Right atrium auricular region (tissue), 2 donors: ENCODE measurements around the gene RPS10. TPM values are rescaled to one million over a fixed set of nuclear protein-coding genes. Genes with fewer than 3 reads are reported as not detected.

ENCODE experiments used
- DNase-seq: peaks from one replicate; pipeline ENCODE4 v3.0.0-alpha.2; 2019; ENCODE audit warnings: low spot score
- H3K27ac ChIP-seq, 2 donors: fragments of 200-600 bp; sonication (generic); 1 replicate in 1 of 2; 2 replicates in 1 of 2; pipeline ENCODE4 v1.5.1; 2016 to 2019
- H3K27me3 ChIP-seq, 2 donors: fragments of 200-600 bp; sonication (generic); one replicate each; pipeline versions ENCODE4 v1.5.1 to v1.6.0; 2017 to 2019
- H3K36me3 ChIP-seq: fragments of 200-600 bp; sonication (generic); one replicate; pipeline ENCODE4 v1.5.1; 2016
- H3K4me1 ChIP-seq, 2 donors: fragments of 200-600 bp; sonication (generic); one replicate each; pipeline versions ENCODE4 v1.5.1 to v1.6.0; 2017 to 2019
- H3K4me3 ChIP-seq, 2 donors: fragments of 200-600 bp; sonication (generic); 1 replicate in 1 of 2; 2 replicates in 1 of 2; pipeline ENCODE4 v1.5.1; 2017 to 2019; ENCODE audit warnings: mild to moderate bottlenecking in 1 of 2, moderate library complexity in 1 of 2
- H3K9me3 ChIP-seq, 2 donors: fragments of 200-600 bp; sonication (generic); one replicate each; pipeline ENCODE4 v1.5.1; 2019
- total RNA-seq, 2 donors: library from RNA; depleted of rRNA; stranded (reverse); fragments of >200 nt; gene quantifications; one replicate each; pipeline ENCODE4 v1.1.0, GENCODE V29; 2016
- TF ChIP-seq, protein P1 (sequence below), 2 donors: fragments of 200-600 bp; sonication (generic); IDR thresholded peaks; one replicate each; pipeline ENCODE4 v1.5.1; 2019; ENCODE audit warnings: antibody characterized with exemption in 2 of 2

Gene RPS10
- total RNA-seq, 2 donors from 2014 or later: 830 to 2,258 TPM

DNA sequence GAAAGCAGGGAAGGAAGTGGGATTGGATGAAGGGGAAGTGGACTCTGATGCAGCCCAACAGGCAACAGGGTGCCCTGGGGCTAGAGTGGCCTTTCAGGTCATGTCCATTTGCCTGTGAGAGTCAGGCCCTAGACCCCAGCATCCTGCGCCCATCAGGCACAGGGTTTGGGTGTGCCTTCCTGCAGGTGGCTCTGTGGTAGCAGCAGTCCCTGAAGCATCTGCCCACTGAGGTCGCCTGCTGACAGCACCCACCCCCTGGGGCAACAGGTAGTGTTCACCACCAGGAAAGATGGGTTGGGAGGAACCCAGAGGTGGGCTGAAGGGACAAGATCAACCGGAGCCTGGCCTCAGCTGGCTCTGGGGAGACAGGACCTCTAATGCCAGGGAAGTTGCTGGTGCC is 43.6 kb upstream of the RPS10 start:
- Histone ChIP-seq H3K27ac (no peak overlapping the region), H3K27me3 (no peaks in the 10 kb centered on the region), H3K4me1 (peaks cover 0 to 15% of the 10 kb centered on the region in 2 donors), H3K36me3 (no peaks in the 10 kb centered on the region), H3K9me3 (peaks cover 0 to 8% of the 10 kb centered on the region in 2 donors), H3K4me3 (no peak overlapping the region)
- DNase-seq: no peak
- TF ChIP-seq, protein P1, sequence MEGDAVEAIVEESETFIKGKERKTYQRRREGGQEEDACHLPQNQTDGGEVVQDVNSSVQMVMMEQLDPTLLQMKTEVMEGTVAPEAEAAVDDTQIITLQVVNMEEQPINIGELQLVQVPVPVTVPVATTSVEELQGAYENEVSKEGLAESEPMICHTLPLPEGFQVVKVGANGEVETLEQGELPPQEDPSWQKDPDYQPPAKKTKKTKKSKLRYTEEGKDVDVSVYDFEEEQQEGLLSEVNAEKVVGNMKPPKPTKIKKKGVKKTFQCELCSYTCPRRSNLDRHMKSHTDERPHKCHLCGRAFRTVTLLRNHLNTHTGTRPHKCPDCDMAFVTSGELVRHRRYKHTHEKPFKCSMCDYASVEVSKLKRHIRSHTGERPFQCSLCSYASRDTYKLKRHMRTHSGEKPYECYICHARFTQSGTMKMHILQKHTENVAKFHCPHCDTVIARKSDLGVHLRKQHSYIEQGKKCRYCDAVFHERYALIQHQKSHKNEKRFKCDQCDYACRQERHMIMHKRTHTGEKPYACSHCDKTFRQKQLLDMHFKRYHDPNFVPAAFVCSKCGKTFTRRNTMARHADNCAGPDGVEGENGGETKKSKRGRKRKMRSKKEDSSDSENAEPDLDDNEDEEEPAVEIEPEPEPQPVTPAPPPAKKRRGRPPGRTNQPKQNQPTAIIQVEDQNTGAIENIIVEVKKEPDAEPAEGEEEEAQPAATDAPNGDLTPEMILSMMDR (IDR thresholded peaks at IDR 0.05): no peak

DNA sequence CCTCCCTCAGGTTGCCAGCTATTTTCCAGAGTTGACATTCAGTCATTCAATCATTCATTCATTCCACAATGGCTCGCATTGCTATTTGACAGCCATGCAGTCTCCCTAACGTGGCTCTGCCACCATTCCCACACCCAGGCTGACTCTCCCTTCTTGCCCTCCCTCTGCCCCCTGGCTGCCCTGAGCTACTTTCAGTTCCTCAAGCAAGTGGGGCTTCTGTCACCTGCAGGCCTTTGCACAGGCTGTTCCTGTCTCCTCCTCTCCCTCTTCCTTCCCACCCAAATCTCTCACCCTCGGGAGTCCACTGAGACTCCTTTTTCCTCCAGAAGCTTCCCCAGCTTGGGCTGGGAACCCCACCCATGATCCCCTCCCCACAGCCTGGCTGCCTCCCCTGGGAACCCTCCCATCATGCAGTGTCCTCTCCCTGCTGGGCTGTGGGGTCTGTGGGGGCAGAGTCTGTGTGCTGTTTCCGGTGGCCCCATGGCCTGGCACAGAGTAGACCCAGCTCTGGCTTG is 42.6 kb upstream of the RPS10 start:
- peaks cover 0 to under 1% of the 10 kb centered on the region in 2 donors for H3K9me3 ChIP-seq
- no peaks in the 10 kb centered on the region for H3K27me3 ChIP-seq
- DNase-seq: no peak
- H3K36me3 ChIP-seq: no peaks in the 10 kb centered on the region
- no peak overlapping the region for H3K4me3 ChIP-seq
- TF ChIP-seq, protein P1 (IDR thresholded peaks at IDR 0.05): no peak
- peaks cover 0 to 15% of the 10 kb centered on the region in 2 donors for H3K4me1 ChIP-seq
- no peak overlapping the region for H3K27ac ChIP-seq

DNA sequence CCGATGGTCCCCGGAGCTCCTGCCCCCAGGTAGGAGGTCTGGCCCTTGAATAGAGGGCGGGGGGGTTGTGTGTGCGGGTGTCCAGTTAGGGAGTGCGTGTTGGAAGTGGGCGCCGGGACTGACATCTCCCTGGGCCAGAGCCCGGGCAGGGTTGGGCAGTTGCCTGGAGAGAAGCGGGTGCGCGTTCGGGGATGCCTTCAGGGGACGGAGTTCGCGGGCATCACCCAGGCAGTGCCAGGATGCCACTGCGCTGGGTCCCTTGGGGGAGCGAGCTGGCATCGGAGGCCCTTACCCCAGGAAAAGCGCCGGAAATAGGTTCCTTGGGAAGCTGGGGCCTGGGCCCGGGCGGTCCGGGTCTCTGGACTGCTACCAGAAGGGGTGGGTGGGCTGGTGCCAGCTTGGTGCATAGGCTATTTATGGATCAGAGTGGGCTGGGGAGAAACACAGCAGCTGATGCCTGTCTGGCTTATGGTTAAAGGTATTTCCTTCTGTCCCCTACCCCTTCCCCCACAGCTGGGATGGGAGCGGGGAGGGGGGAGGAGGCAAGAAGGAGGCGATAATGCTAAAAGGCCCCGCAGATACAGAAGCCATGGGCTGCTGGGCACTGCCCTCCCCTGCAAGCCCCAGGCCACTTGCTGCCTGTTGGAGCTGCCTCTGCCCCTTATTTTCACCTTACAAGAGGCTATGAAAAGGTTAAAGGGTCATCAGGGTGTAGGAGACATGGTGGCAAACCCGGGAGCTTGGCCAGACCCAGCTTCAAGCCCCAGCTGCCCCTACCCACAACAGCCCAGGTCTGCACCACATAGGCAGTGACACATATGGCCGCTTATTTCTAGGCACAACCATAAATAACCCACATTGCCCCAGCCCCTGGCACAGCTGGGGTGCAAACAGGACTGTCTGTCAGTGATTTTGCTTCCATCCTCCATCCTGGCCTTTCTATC is 40.6 kb upstream of the RPS10 start:
- no peaks in the 10 kb centered on the region for H3K9me3 ChIP-seq
- peaks cover 0 to 15% of the 10 kb centered on the region in 2 donors for H3K4me1 ChIP-seq
- TF ChIP-seq, protein P1 (IDR thresholded peaks at IDR 0.05): no peak
- peak overlapping the region; percentile 33 to 55 for H3K4me3 ChIP-seq
- no peak for DNase-seq
- no peaks in the 10 kb centered on the region for H3K36me3 ChIP-seq
- H3K27me3 ChIP-seq: no peaks in the 10 kb centered on the region
- no peak overlapping the region for H3K27ac ChIP-seq

DNA sequence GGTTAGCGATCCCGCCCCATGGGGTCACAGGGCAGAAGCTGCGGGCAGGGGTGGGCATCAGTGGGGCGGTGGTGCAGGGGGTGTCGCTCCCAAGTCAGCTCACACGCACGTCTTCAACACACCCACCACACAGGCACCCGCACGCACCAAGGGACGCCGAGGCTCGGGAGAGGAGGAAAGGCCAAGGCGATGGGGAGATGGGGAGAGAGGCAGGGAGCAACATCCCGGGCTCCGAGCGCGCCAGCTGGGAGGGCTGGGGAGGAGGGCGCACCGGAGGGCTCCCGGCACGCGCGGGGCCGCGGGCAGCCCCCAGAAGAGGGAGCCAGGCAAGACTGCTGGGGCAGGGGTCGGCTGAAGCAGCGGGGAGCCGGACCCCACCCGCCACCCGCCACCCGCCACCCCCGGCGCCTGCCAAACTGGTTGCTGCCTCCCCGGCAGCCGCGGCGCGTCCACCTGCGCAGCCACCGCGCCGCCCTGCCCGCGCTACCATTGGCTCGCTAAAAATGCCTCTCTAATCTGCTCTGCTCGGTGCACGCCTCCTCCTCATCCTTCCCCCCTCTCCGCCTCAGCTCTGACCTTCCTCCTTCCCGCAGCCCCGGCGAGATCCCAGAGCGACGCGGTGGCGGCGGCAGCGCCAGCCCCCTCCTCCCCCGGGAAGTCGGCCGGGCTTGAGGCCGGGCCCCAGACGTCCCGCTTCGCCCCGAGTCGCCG is 39.8 kb upstream of the RPS10 start, which contains the start of gene PACSIN1:
PACSIN1 (plus strand) TSS at position 546 of the 711 bp plus-strand sequence. CDS start 60,230 bp downstream, outside the sequence.
- TF ChIP-seq, protein P1 (IDR thresholded peaks at IDR 0.05): no peak
- no peak for DNase-seq
- H3K4me1 ChIP-seq: peaks cover 0 to 15% of the 10 kb centered on the region in 2 donors

DNA sequence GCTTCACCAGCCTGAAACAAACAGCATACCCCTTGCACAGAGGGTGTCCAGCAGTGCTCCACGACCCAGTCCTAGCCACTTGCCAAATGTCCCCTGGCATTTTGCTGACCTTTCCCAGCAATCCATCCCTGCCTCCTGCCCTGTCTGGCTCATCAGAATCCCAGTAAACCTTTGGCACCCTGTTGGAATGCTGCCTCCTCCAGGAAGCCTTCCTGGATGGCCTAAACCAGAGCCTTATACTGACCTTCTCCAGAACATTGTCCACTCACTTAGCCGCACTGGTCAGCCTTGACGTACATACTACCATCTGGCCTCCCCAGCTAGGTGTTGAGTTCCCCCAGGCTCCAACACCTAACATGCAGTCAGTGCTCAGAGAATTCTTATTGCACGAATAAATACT is 38.0 kb upstream of the RPS10 start:
- Histone ChIP-seq H3K9me3 (no peaks in the 10 kb centered on the region), H3K36me3 (no peaks in the 10 kb centered on the region), H3K27ac (no peak overlapping the region), H3K4me3 (no peak overlapping the region), H3K27me3 (no peaks in the 10 kb centered on the region), H3K4me1 (peaks cover 0 to 15% of the 10 kb centered on the region in 2 donors)
- DNase-seq: no peak
- TF ChIP-seq, protein P1 (IDR thresholded peaks at IDR 0.05): no peak

More for the DNA sequence above, 39.8 kb upstream of the RPS10 start, which contains the start of gene PACSIN1:
- Histone ChIP-seq H3K4me3 (peak within 1 kb of the TSS; percentile 33 to 55), H3K9me3 (no peaks in the 10 kb centered on the region), H3K27me3 (no peaks in the 10 kb centered on the region), H3K36me3 (no peaks in the 10 kb centered on the region), H3K27ac (no peak within 1 kb of the TSS)
